DOHH2 (cell line): Measurements from ENCODE around the gene CYP11A1.

Experiments
- EZH2phosphoT487 ChIP-seq: fragments of 200-600 bp; sonication (generic); IDR thresholded peaks from 2 replicates; pipeline ENCODE4 v1.6.1; 2017; ENCODE audit warnings: borderline replicate concordance, mild to moderate bottlenecking, antibody characterized with exemption, low read length, moderate library complexity, mixed read lengths
- TF ChIP-seq, protein P1 (sequence below): fragments of 200-600 bp; sonication (generic); IDR thresholded peaks from one replicate; pipeline ENCODE4 v1.5.1; 2014; ENCODE audit warnings: antibody characterized with exemption, mild to moderate bottlenecking, low read depth, low read length; ENCODE audit not compliant: poor library complexity, severe bottlenecking

DNA sequence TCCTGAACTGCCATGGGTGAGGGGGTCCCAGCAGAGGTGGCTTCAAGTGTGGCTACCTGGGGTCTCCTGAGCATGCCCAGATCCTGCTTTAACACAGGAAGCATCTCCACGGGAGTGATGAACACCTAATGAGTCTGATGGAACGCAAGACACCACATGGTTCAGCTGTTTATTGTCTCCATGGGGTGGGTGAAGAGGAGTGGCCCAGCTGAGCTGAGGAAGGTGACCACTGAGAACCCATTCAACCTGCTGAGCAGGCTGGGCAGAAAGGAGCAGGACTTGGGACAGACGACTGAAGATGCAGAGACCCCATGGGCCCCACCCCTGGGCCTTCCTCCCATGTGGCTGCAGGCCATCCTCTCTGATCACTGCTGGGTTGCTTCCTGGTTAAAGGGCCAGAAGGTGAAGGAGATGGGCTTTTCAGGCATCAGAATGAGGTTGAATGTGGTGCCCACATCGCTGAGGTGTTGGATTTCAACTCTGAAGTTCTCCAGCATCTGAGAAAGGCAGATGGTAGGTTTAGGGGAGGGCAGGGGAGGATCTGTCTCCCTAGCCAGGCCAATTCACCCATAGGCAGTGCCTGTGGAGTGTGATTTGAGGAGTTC, 29.7 kb downstream of the CYP11A1 start:
- TF ChIP-seq, protein P1, sequence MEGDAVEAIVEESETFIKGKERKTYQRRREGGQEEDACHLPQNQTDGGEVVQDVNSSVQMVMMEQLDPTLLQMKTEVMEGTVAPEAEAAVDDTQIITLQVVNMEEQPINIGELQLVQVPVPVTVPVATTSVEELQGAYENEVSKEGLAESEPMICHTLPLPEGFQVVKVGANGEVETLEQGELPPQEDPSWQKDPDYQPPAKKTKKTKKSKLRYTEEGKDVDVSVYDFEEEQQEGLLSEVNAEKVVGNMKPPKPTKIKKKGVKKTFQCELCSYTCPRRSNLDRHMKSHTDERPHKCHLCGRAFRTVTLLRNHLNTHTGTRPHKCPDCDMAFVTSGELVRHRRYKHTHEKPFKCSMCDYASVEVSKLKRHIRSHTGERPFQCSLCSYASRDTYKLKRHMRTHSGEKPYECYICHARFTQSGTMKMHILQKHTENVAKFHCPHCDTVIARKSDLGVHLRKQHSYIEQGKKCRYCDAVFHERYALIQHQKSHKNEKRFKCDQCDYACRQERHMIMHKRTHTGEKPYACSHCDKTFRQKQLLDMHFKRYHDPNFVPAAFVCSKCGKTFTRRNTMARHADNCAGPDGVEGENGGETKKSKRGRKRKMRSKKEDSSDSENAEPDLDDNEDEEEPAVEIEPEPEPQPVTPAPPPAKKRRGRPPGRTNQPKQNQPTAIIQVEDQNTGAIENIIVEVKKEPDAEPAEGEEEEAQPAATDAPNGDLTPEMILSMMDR = no peak
- TF ChIP-seq EZH2phosphoT487 = no peak
